Measurements from ENCODE around the gene DMRT2.

The DMRT2 gene

DNA sequence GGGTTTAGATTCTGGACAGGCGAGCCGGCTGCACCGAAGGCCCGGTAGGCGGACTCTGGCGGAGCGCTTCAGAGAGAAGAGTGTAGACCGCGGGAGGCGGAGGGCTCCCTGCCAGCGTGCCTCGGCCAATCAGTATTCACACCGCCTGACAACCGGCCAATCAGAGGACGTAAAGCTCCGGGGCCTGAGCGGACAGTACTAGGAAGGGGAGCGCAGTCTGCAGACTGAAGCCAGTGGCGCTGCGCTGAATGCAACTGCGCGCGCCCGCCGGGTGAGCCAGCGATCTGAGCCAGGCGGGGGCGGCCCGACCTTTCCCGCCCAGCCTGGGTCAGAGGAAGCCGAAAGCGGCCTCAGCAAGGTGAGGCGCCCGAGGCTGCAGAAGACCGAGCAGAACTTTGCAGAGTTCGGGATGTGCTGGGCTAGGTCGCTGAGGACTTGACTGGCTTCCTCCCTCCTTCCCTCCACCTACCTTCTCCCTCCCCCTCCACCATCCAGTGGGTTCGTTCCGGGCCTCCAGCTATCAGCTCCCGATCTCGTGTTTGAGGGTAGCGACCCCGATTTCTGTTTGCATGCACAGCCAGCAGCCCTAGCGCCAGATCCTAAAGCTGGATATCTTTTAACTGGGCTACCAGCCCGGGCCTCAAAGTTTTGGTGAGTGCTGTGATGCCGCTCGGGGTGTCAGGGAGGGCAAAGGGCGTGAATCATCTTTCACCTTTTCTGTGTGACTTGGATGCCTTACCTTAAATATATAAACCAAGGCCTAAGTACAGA lies at the start of gene DMRT2:
TSS of gene DMRT2 (plus strand) at position 233 of the 771 bp plus-strand sequence. CDS start 1,257 bp downstream, outside the sequence.
- FAIRE-seq, result no peak

DNA sequence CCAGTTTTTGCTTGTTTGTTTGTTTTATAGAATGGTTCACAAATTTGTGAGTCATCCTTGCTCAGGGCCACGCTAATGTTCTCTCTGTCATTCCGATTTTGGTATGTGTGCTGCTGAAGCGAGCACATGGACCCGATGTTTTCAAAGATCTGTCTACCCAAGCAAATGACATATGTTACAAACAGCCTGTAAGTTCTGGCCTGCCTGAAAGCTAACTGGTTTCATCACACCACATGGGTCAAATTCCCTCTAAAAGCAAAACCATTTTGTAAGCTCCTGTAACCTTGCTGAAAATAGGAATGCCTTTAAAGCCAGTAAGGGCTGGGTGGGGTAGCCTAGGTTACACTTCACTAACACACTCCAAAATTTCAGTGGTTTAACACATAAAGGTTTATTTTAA lies 48.3 kb upstream of the DMRT2 start:
- no peak for FAIRE-seq

DNA sequence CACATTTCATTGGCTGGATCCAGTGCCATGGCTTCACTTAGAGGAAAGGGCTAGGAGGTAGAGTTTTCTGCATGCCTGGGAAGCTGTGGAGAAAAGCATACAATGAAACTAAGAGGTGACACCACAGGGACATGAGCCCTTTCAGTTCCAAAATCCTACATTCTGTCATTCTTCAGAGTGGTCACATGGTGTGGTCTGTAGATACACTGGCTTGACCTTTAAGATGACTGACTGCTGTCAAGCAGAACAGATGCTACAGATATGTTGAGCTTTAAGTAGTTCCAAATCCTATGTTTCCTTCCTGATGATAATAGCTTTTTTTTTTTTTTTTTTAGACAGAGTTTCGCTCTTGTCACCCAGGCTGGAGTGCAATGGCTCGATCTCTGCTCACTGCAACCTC lies 47.5 kb upstream of the DMRT2 start:
- FAIRE-seq, result no peak

- FAIRE-seq, result peak; percentile 88
Observed at GRCh38 chr9:1005043-1005667, 45.0 kb upstream of the DMRT2 start.

DNA sequence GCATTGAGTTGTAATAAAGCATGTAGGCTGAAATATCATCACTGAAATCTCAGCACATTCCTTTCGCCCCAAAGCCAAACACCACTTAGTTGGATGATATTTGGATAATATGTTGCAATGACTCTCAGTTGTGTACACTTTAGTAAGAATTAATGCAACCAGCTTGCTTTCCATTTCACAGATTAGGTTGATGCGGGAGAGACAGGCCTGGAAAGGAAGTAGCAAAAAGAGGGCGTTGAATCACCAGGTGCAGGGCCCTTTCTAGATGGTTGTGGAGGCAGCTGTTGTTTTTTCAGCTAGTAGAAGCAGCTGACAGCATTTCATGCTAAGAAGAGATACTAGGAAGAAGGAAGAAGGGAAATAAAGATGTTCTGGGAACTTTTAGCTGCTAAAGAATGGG lies 42.8 kb upstream of the DMRT2 start:
- FAIRE-seq, result no peak

DNA sequence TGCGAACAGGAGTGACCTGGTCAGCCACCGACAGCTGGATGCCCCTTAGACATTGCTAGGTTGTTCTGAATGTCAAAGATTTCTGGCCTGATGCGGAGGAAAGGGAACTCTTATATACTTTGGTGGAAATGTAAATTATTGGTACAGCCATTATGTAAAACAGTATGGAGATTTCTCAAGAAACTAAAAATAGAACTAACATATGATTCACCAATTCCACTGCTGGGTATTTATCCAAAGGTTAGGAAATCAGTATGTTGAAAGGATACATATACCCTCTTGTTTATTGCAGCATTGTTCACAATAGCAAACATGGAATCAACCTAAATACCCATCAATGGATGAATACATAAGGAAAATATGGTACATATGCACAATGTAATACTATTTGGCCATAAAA lies 41.9 kb upstream of the DMRT2 start:
- FAIRE-seq, result no peak

DNA sequence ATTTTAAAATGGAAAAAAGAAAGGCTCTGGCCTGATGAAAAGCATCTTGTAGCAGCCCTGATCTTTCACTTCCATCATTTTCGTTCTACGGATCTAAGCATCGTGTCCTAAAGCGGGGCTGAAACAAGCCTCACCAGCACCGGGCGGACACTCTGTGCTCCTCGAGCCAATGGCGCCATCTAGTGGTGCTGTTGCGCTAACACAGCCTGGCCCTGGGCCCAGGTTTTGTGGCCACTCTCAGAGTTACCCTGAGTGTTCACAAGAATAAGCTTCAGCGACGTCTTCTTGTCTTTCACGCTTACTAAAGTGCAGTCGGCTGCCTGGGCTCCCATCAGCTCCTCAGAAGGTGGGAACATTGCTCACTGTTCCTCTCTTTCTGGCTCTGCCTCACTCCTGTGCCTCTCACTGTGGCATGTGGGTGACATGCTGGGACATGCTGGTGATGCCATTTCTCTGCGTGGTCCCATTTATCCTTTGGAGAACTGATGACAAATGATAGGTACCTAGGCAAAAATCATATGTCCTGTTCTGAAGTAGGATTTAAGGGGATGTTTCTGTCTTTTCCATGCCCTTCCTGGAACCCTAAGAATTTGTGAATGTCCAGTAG lies 41.0 kb upstream of the DMRT2 start:
- FAIRE-seq, result peak; percentile 57

DNA sequence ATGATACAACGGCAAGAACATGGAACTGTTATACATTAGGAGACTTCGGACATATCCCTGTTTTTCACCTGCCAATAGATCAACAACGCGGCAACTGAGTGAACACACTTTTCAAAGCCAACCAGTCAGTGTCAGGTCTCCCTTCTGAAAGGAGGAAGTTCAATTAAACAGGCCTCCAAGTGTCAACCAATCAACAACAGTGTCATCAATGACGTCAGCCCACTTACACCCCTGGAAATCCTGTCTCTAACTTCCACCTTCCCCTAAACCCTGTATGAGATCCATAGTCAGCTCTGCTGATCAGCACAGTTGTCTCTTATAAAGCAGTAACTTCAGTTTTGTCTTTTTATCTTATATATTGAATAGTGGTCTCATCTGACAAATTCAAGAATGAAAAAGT lies 37.1 kb upstream of the DMRT2 start:
- FAIRE-seq, result no peak

- FAIRE-seq, result no peak
Observed at GRCh38 chr9:1014225-1014624, 35.9 kb upstream of the DMRT2 start.

- FAIRE-seq, result no peak
Observed at GRCh38 chr9:1014640-1015039, 35.5 kb upstream of the DMRT2 start.

DNA sequence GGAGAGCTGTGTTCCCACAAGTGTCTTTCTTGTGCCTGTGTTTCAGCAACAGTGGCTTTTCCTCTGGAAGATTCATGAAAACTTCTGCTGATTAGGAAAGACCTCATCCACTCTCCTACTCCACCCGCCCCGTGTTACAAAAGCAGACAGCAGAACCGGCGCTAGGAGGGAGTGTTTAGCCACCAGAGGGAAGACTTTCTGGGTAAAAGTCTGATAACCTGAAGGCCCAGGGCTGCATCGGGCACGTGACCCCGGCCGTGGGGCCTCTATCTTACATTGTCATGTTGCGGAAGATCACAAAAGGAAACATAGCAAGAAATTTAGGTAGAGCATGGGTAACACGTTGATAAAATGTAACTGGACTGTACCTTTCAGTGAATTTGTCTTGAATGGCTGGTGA lies 32.0 kb upstream of the DMRT2 start:
- FAIRE-seq, result no peak

GRCh38 chr9:1024112-1024511 lies 26.0 kb upstream of the DMRT2 start:
- FAIRE-seq, result no peak

DNA sequence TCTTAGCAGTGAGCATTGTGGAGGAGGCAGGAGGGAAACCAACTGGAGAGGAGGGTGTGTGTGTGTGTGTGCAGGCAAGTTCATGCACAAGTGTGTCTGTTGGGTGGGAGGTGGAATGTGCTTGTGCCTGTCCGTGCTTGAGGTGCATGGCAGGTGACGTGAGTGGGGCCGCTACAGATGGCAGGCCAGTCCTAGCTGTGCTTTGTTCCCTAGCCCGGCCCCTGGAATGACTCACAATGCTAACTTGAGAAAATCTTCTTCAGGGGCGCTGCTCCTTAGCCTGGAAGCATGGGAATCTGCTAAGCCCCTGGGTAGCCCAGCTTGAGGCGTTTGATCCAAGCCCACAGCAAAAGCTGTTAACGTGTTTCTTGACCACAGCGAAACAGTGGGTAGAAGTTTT lies 25.0 kb upstream of the DMRT2 start:
- no peak for FAIRE-seq

- no peak for FAIRE-seq
Observed at GRCh38 chr9:1026219-1026618, 23.9 kb upstream of the DMRT2 start.

GRCh38 chr9:1028501-1029190 lies 21.5 kb upstream of the DMRT2 start:
- no peak for FAIRE-seq

GRCh38 chr9:1031951-1032601 lies 18.1 kb upstream of the DMRT2 start:
- FAIRE-seq, result no peak

DNA sequence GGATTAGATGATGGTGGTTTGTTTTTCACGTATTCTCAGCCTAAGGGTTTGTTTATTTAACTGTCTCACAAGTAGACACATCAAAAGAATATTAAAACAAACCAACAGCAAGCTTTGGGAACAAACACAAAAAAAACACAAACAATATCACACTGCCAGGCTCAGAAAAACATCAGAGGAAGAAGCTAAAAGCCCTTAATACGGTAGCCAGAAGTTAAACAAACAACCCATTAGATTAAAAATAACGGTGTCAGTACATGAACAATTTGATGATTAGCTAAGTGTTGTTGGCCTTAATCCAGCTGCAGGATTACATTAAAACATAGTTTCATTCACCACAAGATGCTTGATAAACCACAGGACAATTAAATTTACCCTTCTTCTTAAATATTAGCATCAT lies 15.9 kb upstream of the DMRT2 start:
- FAIRE-seq, result no peak

GRCh38 chr9:1039589-1039988 lies 10.6 kb upstream of the DMRT2 start:
- FAIRE-seq, result no peak

DNA sequence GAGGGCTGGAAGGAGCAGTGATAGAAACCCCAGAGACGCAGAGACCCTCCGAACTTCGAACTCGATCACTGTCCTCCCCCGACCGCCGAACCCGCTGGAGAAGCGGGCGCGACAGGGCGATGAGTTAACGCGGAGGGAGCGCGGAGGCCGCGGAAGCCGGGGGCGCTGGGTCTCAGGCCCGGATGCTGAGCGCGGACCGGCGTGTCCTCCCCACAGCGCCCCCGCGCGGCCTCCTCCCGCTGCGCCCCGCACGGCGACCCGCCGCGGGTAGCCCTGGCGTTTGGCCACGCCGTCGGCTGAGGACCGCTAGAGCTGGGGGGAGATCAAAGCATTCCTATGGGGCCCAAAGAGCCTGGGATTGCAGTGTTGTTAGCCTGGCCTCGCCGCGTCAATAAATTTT lies 7.7 kb upstream of the DMRT2 start:
- FAIRE-seq, result no peak

- no peak for FAIRE-seq
Observed at GRCh38 chr9:1044643-1045042, 5.5 kb upstream of the DMRT2 start.

GRCh38 chr9:1046639-1047572 lies 3.3 kb upstream of the DMRT2 start:
- no peak for FAIRE-seq

All from A204.1 (cell line).